Activated T-cell treated with anti-CD3 and anti-CD28 coated beads, Interleukin-2, amount 50 U/mL, for 72 hours (primary cell): ENCODE results near the gene WBP1L. TPM values are rescaled to one million over a fixed set of nuclear protein-coding genes. Genes with fewer than 3 reads are reported as not detected.
"Not testable (repeated sequence)": the region's sequence is repeated elsewhere in the genome, so short reads cannot be mapped to it uniquely, and the experiment has no call there.

Source experiments
- ATAC-seq, 2 donors: fragments of 150-1000 bp; cut with Tn5 transposase; replicated peaks in 1 of 2; 2 replicates each; pipeline ENCODE4 v1.10.0; 2021; ENCODE audit warnings: moderate library complexity in 2 of 2, mild to moderate bottlenecking in 1 of 2
- DNase-seq, 2 donors: peaks; one replicate each; pipeline ENCODE4 v3.0.0; 2021 to 2022; ENCODE audit warnings: mixed read lengths in 1 of 2
- H3K27ac Mint-ChIP-seq: one replicate; pipeline ENCODE4 v1.8.0; 2022; ENCODE audit warnings: mild to moderate bottlenecking, moderate library complexity, mixed read lengths
- H3K27me3 Mint-ChIP-seq: one replicate; pipeline ENCODE4 v1.8.0; 2022; ENCODE audit warnings: low read depth, mixed read lengths
- H3K36me3 Mint-ChIP-seq, 2 donors: one replicate each; pipeline ENCODE4 v1.8.0; 2022; ENCODE audit warnings: mixed read lengths in 2 of 2, mild to moderate bottlenecking in 1 of 2; ENCODE audit not compliant: insufficient read depth in 2 of 2
- H3K4me1 Mint-ChIP-seq: one replicate; pipeline ENCODE4 v1.8.0; 2022; ENCODE audit warnings: low read depth, mixed read lengths
- H3K4me3 Mint-ChIP-seq, 2 donors: one replicate each; pipeline ENCODE4 v1.8.0; 2022; ENCODE audit warnings: mild to moderate bottlenecking in 2 of 2, mixed read lengths in 2 of 2, moderate library complexity in 2 of 2
- H3K9me3 Mint-ChIP-seq, 2 donors: one replicate each; pipeline ENCODE4 v1.8.0; 2022; ENCODE audit warnings: mixed read lengths in 2 of 2
- total RNA-seq, 2 donors: library from RNA; stranded (reverse); gene quantifications; one replicate each; pipeline ENCODE4 v1.2.3, GENCODE V29; 2022

The WBP1L gene
- total RNA-seq, 2 donors from 2014 or later: 19.6 to 20.1 TPM

GRCh38 chr10:102814873-102815661 lies 71.3 kb downstream of the WBP1L start:
- ATAC-seq (no peak), DNase-seq (no peak)
- Mint-ChIP-seq H3K36me3 (no peaks in the 10 kb centered on the region), H3K4me1 (peaks cover 14% of the 10 kb centered on the region), H3K27ac (no peak overlapping the region), H3K4me3 (no peak overlapping the region), H3K9me3 (no peaks in the 10 kb centered on the region), H3K27me3 (no peaks in the 10 kb centered on the region)

- Mint-ChIP-seq H3K36me3 (no peaks in the 10 kb centered on the region), H3K4me1 (peaks cover 14% of the 10 kb centered on the region), H3K27me3 (no peaks in the 10 kb centered on the region), H3K4me3 (no peak overlapping the region), H3K9me3 (no peaks in the 10 kb centered on the region), H3K27ac (no peak overlapping the region)
- ATAC-seq (no peak), DNase-seq (no peak)
Measured at GRCh38 chr10:102815790-102816549, 72.2 kb downstream of the WBP1L start.

GRCh38 chr10:102817175-102817574 lies 73.4 kb downstream of the WBP1L start:
- ATAC-seq (no peak), DNase-seq (no peak)
- H3K4me3 Mint-ChIP-seq: no peak overlapping the region
- peaks cover 10% of the 10 kb centered on the region for H3K4me1 Mint-ChIP-seq
- no peaks in the 10 kb centered on the region for H3K36me3 Mint-ChIP-seq
- H3K27me3 Mint-ChIP-seq: no peaks in the 10 kb centered on the region
- no peak overlapping the region for H3K27ac Mint-ChIP-seq
- no peaks in the 10 kb centered on the region for H3K9me3 Mint-ChIP-seq

GRCh38 chr10:102819054-102819453 lies 75.3 kb downstream of the WBP1L start:
- Mint-ChIP-seq H3K36me3 (no peaks in the 10 kb centered on the region), H3K27me3 (no peaks in the 10 kb centered on the region), H3K4me3 (no peak overlapping the region), H3K9me3 (no peaks in the 10 kb centered on the region), H3K27ac (no peak overlapping the region), H3K4me1 (peaks cover 5% of the 10 kb centered on the region)
- no peak for DNase-seq
- ATAC-seq: no peak

GRCh38 chr10:102820008-102820407 lies 76.3 kb downstream of the WBP1L start:
- DNase-seq, H3K4me3 Mint-ChIP-seq, H3K27ac Mint-ChIP-seq, H3K27me3 Mint-ChIP-seq, H3K9me3 Mint-ChIP-seq, H3K4me1 Mint-ChIP-seq, H3K36me3 Mint-ChIP-seq, ATAC-seq: not testable (repeated sequence)

- H3K9me3 Mint-ChIP-seq: no peaks in the 10 kb centered on the region
- no peaks in the 10 kb centered on the region for H3K4me1 Mint-ChIP-seq
- no peak overlapping the region for H3K27ac Mint-ChIP-seq
- no peak overlapping the region for H3K4me3 Mint-ChIP-seq
- no peaks in the 10 kb centered on the region for H3K36me3 Mint-ChIP-seq
- DNase-seq (no peak), ATAC-seq (no peak)
- no peaks in the 10 kb centered on the region for H3K27me3 Mint-ChIP-seq
Measured at GRCh38 chr10:102822222-102822621, 78.5 kb downstream of the WBP1L start.

GRCh38 chr10:102824664-102825063 lies 80.9 kb downstream of the WBP1L start:
- Mint-ChIP-seq H3K9me3 (no peaks in the 10 kb centered on the region), H3K27ac (no peak overlapping the region), H3K36me3 (no peaks in the 10 kb centered on the region), H3K4me3 (no peak overlapping the region), H3K27me3 (no peaks in the 10 kb centered on the region), H3K4me1 (no peaks in the 10 kb centered on the region)
- no peak for DNase-seq
- no peak for ATAC-seq

GRCh38 chr10:102826148-102826796 lies 82.5 kb downstream of the WBP1L start:
- Mint-ChIP-seq H3K9me3 (no peaks in the 10 kb centered on the region), H3K4me1 (no peaks in the 10 kb centered on the region), H3K27me3 (no peaks in the 10 kb centered on the region), H3K27ac (no peak overlapping the region), H3K4me3 (no peak overlapping the region), H3K36me3 (no peaks in the 10 kb centered on the region)
- ATAC-seq (no peak), DNase-seq (no peak)

GRCh38 chr10:102827597-102827975 lies 83.8 kb downstream of the WBP1L start:
- H3K9me3 Mint-ChIP-seq: no peaks in the 10 kb centered on the region
- no peaks in the 10 kb centered on the region for H3K36me3 Mint-ChIP-seq

GRCh38 chr10:102831322-102832071 lies 87.7 kb downstream of the WBP1L start:
- no peak overlapping the region for H3K27ac Mint-ChIP-seq
- H3K9me3 Mint-ChIP-seq: no peaks in the 10 kb centered on the region
- ATAC-seq (no peak), DNase-seq (no peak)
- no peaks in the 10 kb centered on the region for H3K36me3 Mint-ChIP-seq
- H3K27me3 Mint-ChIP-seq: no peaks in the 10 kb centered on the region
- no peak overlapping the region for H3K4me3 Mint-ChIP-seq
- H3K4me1 Mint-ChIP-seq: no peaks in the 10 kb centered on the region

More at GRCh38 chr10:102827597-102827975, 83.8 kb downstream of the WBP1L start:
- DNase-seq (no peak), ATAC-seq (no peak)
- H3K27me3 Mint-ChIP-seq: no peaks in the 10 kb centered on the region
- H3K4me3 Mint-ChIP-seq: no peak overlapping the region
- no peaks in the 10 kb centered on the region for H3K4me1 Mint-ChIP-seq
- H3K27ac Mint-ChIP-seq: no peak overlapping the region

- no peaks in the 10 kb centered on the region for H3K9me3 Mint-ChIP-seq
- H3K36me3 Mint-ChIP-seq: no peaks in the 10 kb centered on the region
- DNase-seq: no peak
- no peak overlapping the region for H3K4me3 Mint-ChIP-seq
- H3K27ac Mint-ChIP-seq: no peak overlapping the region
- no peaks in the 10 kb centered on the region for H3K27me3 Mint-ChIP-seq
- no peak for ATAC-seq
- H3K4me1 Mint-ChIP-seq: no peaks in the 10 kb centered on the region
Measured at GRCh38 chr10:102832248-102832647, 88.5 kb downstream of the WBP1L start.

GRCh38 chr10:102832987-102833386 lies 89.2 kb downstream of the WBP1L start:
- Mint-ChIP-seq H3K36me3 (no peaks in the 10 kb centered on the region), H3K4me3 (no peak overlapping the region), H3K9me3 (no peaks in the 10 kb centered on the region), H3K27ac (no peak overlapping the region), H3K27me3 (no peaks in the 10 kb centered on the region), H3K4me1 (no peaks in the 10 kb centered on the region)
- ATAC-seq (no peak), DNase-seq (no peak)

GRCh38 chr10:102834143-102834542 lies 90.4 kb downstream of the WBP1L start:
- Mint-ChIP-seq H3K27me3 (no peaks in the 10 kb centered on the region), H3K4me3 (no peak overlapping the region)

More at GRCh38 chr10:102834143-102834542, 90.4 kb downstream of the WBP1L start:
- H3K36me3 Mint-ChIP-seq: peaks cover 0 to 2% of the 10 kb centered on the region in 2 donors
- H3K27ac Mint-ChIP-seq: no peak overlapping the region
- DNase-seq (no peak), ATAC-seq (no peak)
- peaks cover 0 to 3% of the 10 kb centered on the region in 2 donors for H3K9me3 Mint-ChIP-seq
- no peaks in the 10 kb centered on the region for H3K4me1 Mint-ChIP-seq
